ENCODE data around the gene SORCS2.

- TF ChIP-seq, protein P1, sequence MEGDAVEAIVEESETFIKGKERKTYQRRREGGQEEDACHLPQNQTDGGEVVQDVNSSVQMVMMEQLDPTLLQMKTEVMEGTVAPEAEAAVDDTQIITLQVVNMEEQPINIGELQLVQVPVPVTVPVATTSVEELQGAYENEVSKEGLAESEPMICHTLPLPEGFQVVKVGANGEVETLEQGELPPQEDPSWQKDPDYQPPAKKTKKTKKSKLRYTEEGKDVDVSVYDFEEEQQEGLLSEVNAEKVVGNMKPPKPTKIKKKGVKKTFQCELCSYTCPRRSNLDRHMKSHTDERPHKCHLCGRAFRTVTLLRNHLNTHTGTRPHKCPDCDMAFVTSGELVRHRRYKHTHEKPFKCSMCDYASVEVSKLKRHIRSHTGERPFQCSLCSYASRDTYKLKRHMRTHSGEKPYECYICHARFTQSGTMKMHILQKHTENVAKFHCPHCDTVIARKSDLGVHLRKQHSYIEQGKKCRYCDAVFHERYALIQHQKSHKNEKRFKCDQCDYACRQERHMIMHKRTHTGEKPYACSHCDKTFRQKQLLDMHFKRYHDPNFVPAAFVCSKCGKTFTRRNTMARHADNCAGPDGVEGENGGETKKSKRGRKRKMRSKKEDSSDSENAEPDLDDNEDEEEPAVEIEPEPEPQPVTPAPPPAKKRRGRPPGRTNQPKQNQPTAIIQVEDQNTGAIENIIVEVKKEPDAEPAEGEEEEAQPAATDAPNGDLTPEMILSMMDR (IDR thresholded peaks at IDR 0.05) = no peak
- TF ChIP-seq POLR2A (IDR thresholded peaks at IDR 0.05) (no peak), POLR2AphosphoS5 (IDR thresholded peaks at IDR 0.05) (no peak)
These were observed 252.4 kb downstream of the SORCS2 start for GRCh38 chr4:7444731-7445130.

Measured in prostate gland (tissue), 2 donors.